HCT116 (cell line): ENCODE measurements around the gene EHMT1. TPM values are rescaled to one million over a fixed set of nuclear protein-coding genes. Genes with fewer than 3 reads are reported as not detected.

ENCODE experiments used
- ATAC-seq: fragments of 200-7000 bp; cut with Tn5 transposase; 2 replicates; pipeline ENCODE4 v1.9.1; 2020; ENCODE audit warnings: mild to moderate bottlenecking, moderate library complexity
- BruUV-seq: library from RNA; stranded (reverse); fragments of 400-500 nt; replicated peaks from 2 replicates; lab custom pipeline; 2021; lab: Mats Ljungman, UMichigan
- CTCF ChIA-PET: fragments of 300-600 bp; sonication (Branson Sonifier 250); formaldehyde crosslinking; loops from one replicate; lab custom pipeline; 2021; ENCODE audit warnings: antibody characterized with exemption; lab: Charles Lee
- POLR2A ChIA-PET: fragments of 300-600, 350-600 bp; sonication (Branson Sonifier 250); formaldehyde crosslinking; loops from one replicate; lab custom pipeline; 2021; ENCODE audit warnings: antibody characterized with exemption; lab: Charles Lee
- RAD21 ChIA-PET, 2 experiments: fragments of 300-600 bp; sonication (Branson Sonifier 250); formaldehyde crosslinking; loops; one replicate each; lab custom pipeline; 2023; ENCODE audit warnings: low total read pairs in 2 of 2; ENCODE audit not compliant: uncharacterized antibody in 2 of 2, unreplicated experiment in 2 of 2, low non-redundant PET in 1 of 2; lab: Charles Lee
- DNase-seq: peaks from one replicate; pipeline ENCODE4 v3.0.0-alpha.2; 2010; ENCODE audit warnings: low read depth, low spot score
- H2AFZ ChIP-seq: fragments of 200-600 bp; shearing (Covaris generic), sonication (generic); 2 replicates; pipeline ENCODE4 v1.6.1; 2017; ENCODE audit warnings: low read depth, mixed run types, mixed read lengths, antibody characterized with exemption, low read length; ENCODE audit not compliant: poor library complexity, severe bottlenecking
- H3K27ac ChIP-seq: 2 replicates; pipeline ENCODE4 v1.5.1; 2012; ENCODE audit warnings: low read depth, low read length
- H3K27me3 ChIP-seq: fragments of 200-600 bp; sonication (generic); 2 replicates; pipeline ENCODE4 v1.6.1; 2016; ENCODE audit warnings: mixed run types, low read length, mixed read lengths; ENCODE audit not compliant: insufficient read depth
- H3K36me3 ChIP-seq, 2 experiments: fragments of 200-500 bp in 1 of 2; fragments of 200-600 bp in 1 of 2; sonication (Bioruptor generic) in 1 of 2; sonication (generic) in 1 of 2; 2 replicates each; pipeline versions ENCODE4 v1.5.1 to v1.6.1; 2014 to 2016; ENCODE audit warnings: low read length in 2 of 2, inconsistent platforms in 1 of 2, mixed read lengths in 1 of 2, mixed run types in 1 of 2; ENCODE audit not compliant: insufficient read depth in 2 of 2, control insufficient read depth in 1 of 2
- H3K4me1 ChIP-seq, 2 experiments: fragments of 200-600 bp in 1 of 2; sonication (generic) in 1 of 2; 2 replicates each; pipeline versions ENCODE4 v1.5.1 to v1.6.1; 2012 to 2017; ENCODE audit warnings: low read length in 2 of 2, inconsistent platforms in 1 of 2, mild to moderate bottlenecking in 1 of 2, mixed read lengths in 1 of 2, mixed run types in 1 of 2, moderate library complexity in 1 of 2; ENCODE audit not compliant: insufficient read depth in 2 of 2, control insufficient read depth in 1 of 2
- H3K4me2 ChIP-seq: fragments of 200-600 bp; sonication (generic); 2 replicates; pipeline ENCODE4 v1.6.1; 2017; ENCODE audit warnings: mixed run types, low read length, mixed read lengths
- H3K4me3 ChIP-seq, 2 experiments: fragments of 200-600 bp in 1 of 2; sonication (generic) in 1 of 2; replicated peaks in 1 of 2; 2 replicates each; pipeline ENCODE4 v1.5.1; 2011 to 2016; ENCODE audit warnings: low read length in 2 of 2, control low read depth in 1 of 2, low read depth in 1 of 2, mild to moderate bottlenecking in 1 of 2, mixed read lengths in 1 of 2, mixed run types in 1 of 2
- H3K79me2 ChIP-seq: fragments of 200-600 bp; sonication (generic); 2 replicates; pipeline ENCODE4 v1.6.1; 2017; ENCODE audit warnings: mild to moderate bottlenecking, mixed run types, low read length, moderate library complexity, mixed read lengths; ENCODE audit not compliant: insufficient read depth
- H3K9ac ChIP-seq: fragments of 200-600 bp; sonication (generic); 2 replicates; pipeline ENCODE4 v1.6.1; 2016; ENCODE audit warnings: low read length, mixed read lengths
- H3K9me2 ChIP-seq: fragments of 200-600 bp; sonication (generic), shearing (Covaris generic); 2 replicates; pipeline ENCODE4 v1.6.1; 2017; ENCODE audit warnings: mixed run types, mild to moderate bottlenecking, moderate library complexity; ENCODE audit not compliant: insufficient read depth
- H3K9me3 ChIP-seq, 2 experiments: fragments of 200-500 bp in 1 of 2; fragments of 200-600 bp in 1 of 2; sonication (Bioruptor generic) in 1 of 2; sonication (generic) in 1 of 2; 2 replicates each; pipeline ENCODE4 v1.6.1; 2014 to 2017; ENCODE audit warnings: low read length in 2 of 2, mixed read lengths in 2 of 2, inconsistent platforms in 1 of 2, low read depth in 1 of 2, mild to moderate bottlenecking in 1 of 2, mixed run types in 1 of 2, moderate library complexity in 1 of 2; ENCODE audit not compliant: control insufficient read depth in 1 of 2, insufficient read depth in 1 of 2
- H4K20me1 ChIP-seq: fragments of 200-600 bp; sonication (generic), shearing (Covaris generic); 2 replicates; pipeline ENCODE4 v1.6.1; 2017; ENCODE audit warnings: mixed run types, mild to moderate bottlenecking, moderate library complexity; ENCODE audit not compliant: insufficient read depth
- ATF3 ChIP-seq: IDR thresholded peaks from 2 replicates; pipeline ENCODE4 v1.6.1; 2012
- CBX3 ChIP-seq: IDR thresholded peaks from 2 replicates; pipeline ENCODE4 v1.6.1; 2012; ENCODE audit warnings: low read depth
- CEBPB ChIP-seq: IDR thresholded peaks from 2 replicates; pipeline ENCODE4 v1.6.1; 2012; ENCODE audit warnings: low read depth
- CTCF ChIP-seq, 3 experiments: fragments of 200-600 bp in 1 of 3; sonication (generic) in 1 of 3; IDR thresholded peaks in 2 of 3; conservative IDR thresholded peaks in 1 of 3; 2 replicates each; pipeline ENCODE4 v1.5.1; 2012 to 2017; ENCODE audit warnings: low read depth in 2 of 3, low read length in 2 of 3, antibody characterized with exemption in 1 of 3, borderline replicate concordance in 1 of 3, control low read depth in 1 of 3, mild to moderate bottlenecking in 1 of 3, mixed read lengths in 1 of 3, mixed run types in 1 of 3, moderate library complexity in 1 of 3; ENCODE audit not compliant: insufficient read depth in 1 of 3
- EGR1 ChIP-seq: IDR thresholded peaks from 2 replicates; pipeline ENCODE4 v1.6.1; 2012; ENCODE audit warnings: low read depth
- ELF1 ChIP-seq: IDR thresholded peaks from 2 replicates; pipeline ENCODE4 v1.6.1; 2012; ENCODE audit warnings: low read depth, borderline replicate concordance
- EZH2 ChIP-seq: fragments of 200-600 bp; sonication (generic); IDR thresholded peaks from 2 replicates; pipeline ENCODE4 v1.6.1; 2017; ENCODE audit warnings: antibody characterized with exemption, mixed run types
- EZH2phosphoT487 ChIP-seq: fragments of 200-600 bp; IDR thresholded peaks from 2 replicates; pipeline ENCODE4 v1.6.1; 2018; ENCODE audit warnings: antibody characterized with exemption, borderline replicate concordance
- MAX ChIP-seq: IDR thresholded peaks from 2 replicates; pipeline ENCODE4 v1.6.1; 2012
- RAD21 ChIP-seq: IDR thresholded peaks from 2 replicates; pipeline ENCODE4 v1.6.1; 2012; ENCODE audit warnings: low read depth, mild to moderate bottlenecking
- SP1 ChIP-seq: IDR thresholded peaks from 2 replicates; pipeline ENCODE4 v1.6.1; 2012; ENCODE audit warnings: low read depth
- TCF7L2 ChIP-seq: IDR thresholded peaks from 2 replicates; pipeline ENCODE4 v1.7.0; 2011; ENCODE audit warnings: borderline replicate concordance, inconsistent platforms; ENCODE audit not compliant: insufficient read depth, insufficient read length; ENCODE audit errors: extremely low read depth
- ZBTB33 ChIP-seq: IDR thresholded peaks from 2 replicates; pipeline ENCODE4 v1.6.1; 2011; ENCODE audit warnings: mild to moderate bottlenecking, low read length, moderate library complexity; ENCODE audit not compliant: insufficient replicate concordance; ENCODE audit errors: extremely low read depth
- ZNF274 ChIP-seq: fragments of 200-500 bp; sonication (Bioruptor generic); IDR thresholded peaks from 2 replicates; pipeline ENCODE4 v1.6.1; 2014; ENCODE audit warnings: mild to moderate bottlenecking, low read depth, low read length, inconsistent platforms
- intact Hi-C: fragments of 100-400 bp; cut with micrococcal nuclease; formaldehyde crosslinking; loops from 2 replicates; pipeline ENCODE4 v1.10.0; 2022
- total RNA-seq: library from RNA; stranded (reverse); gene quantifications from one replicate; pipeline ENCODE4 v1.2.1, GENCODE V29; 2021; ENCODE audit not compliant: unreplicated experiment

EHMT1 gene
- total RNA-seq, 1 experiment from 2014 or later, result 86.1 TPM

- Histone ChIP-seq H3K4me1 (peaks cover 5 to 13% of the 10 kb centered on the region in 2 experiments; a peak in 3 of 4 replicates), H3K9me2 (no peaks in the 10 kb centered on the region), H3K27ac (no peak overlapping the region), H2AFZ (no peak overlapping the region), H3K9ac (no peak overlapping the region), H3K9me3 (no peaks in the 10 kb centered on the region), H3K79me2 (peaks cover 11% of the 10 kb centered on the region; the same call in 1 of the 2 replicates), H3K36me3 (peaks cover 11 to 17% of the 10 kb centered on the region in 2 experiments; a peak in 3 of 4 replicates), H4K20me1 (no peaks in the 10 kb centered on the region), H3K4me2 (no peak overlapping the region), H3K27me3 (no peaks in the 10 kb centered on the region), H3K4me3 (no peak overlapping the region)
- RAD21 ChIA-PET, result no interaction called here
- POLR2A ChIA-PET, result no interaction called here
- CTCF ChIA-PET, result no interaction called here
- BruUV-seq, result no TSS peak
- DNase-seq (no peak), ATAC-seq (no peak)
- intact Hi-C loops, result no loop called here
- no peak for TF ChIP-seq TCF7L2
- no peak for TF ChIP-seq ZNF274
- no peak for TF ChIP-seq CBX3
- TF ChIP-seq ELF1, result no peak
- no peak for TF ChIP-seq EZH2
- no peak for TF ChIP-seq RAD21
- TF ChIP-seq ATF3, result no peak
- no peak for TF ChIP-seq EZH2phosphoT487
- TF ChIP-seq, all 23 proteins: peak for 0
These were observed 122.5 kb downstream of the EHMT1 start for GRCh38 chr9:137741330-137741729.

- Histone ChIP-seq H3K4me2 (no peak overlapping the region), H3K9me3 (no peaks in the 10 kb centered on the region), H4K20me1 (0 out of 2 replicates have a peak, but pooled peaks cover 4% of the 10 kb centered on the region), H2AFZ (no peak overlapping the region), H3K4me1 (peaks cover 5 to 13% of the 10 kb centered on the region in 2 experiments; a peak in 3 of 4 replicates), H3K9me2 (no peaks in the 10 kb centered on the region), H3K27ac (no peak overlapping the region), H3K27me3 (no peaks in the 10 kb centered on the region), H3K4me3 (no peak overlapping the region), H3K9ac (no peak overlapping the region), H3K36me3 (peaks cover 16 to 17% of the 10 kb centered on the region in 2 experiments; a peak in 3 of 4 replicates), H3K79me2 (peaks cover 13% of the 10 kb centered on the region; the same call in 1 of the 2 replicates)
- ChIA-PET RAD21 (no interaction called here), CTCF (no interaction called here), POLR2A (interaction anchor here (0.6 kb wide), 1 partner anchor 26 kb away, joined by 3 read pairs; no protein-coding TSS in a partner anchor)
- BruUV-seq, result no TSS peak
- ATAC-seq, result no peak
- intact Hi-C loops, result no loop called here
- DNase-seq, result no peak
- no peak for TF ChIP-seq RAD21
- no peak for TF ChIP-seq CTCF (IDR thresholded peaks at IDR 0.05 in 2 of 3, conservative IDR thresholded peaks at IDR 0.05 in 1 of 3; ENCODE audit: borderline replicate concordance in 1 of 3, insufficient read depth in 1 of 3, low read depth in 2 of 3, low read length in 2 of 3)
- TF ChIP-seq MAX, result no peak
- TF ChIP-seq CEBPB, result no peak
- no peak for TF ChIP-seq SP1
- no peak for TF ChIP-seq CBX3
- TF ChIP-seq TCF7L2, result no peak
- no peak for TF ChIP-seq EGR1
- no peak for TF ChIP-seq EZH2
- no peak for TF ChIP-seq ZBTB33
- no peak for TF ChIP-seq ELF1
These were observed 123.9 kb downstream of the EHMT1 start for GRCh38 chr9:137742698-137743097.
